Central memory CD8-positive, alpha-beta T cell (primary cell): ENCODE measurements around the gene CDK4.

Experiments
- ATAC-seq: fragments of 150-1000 bp; cut with Tn5 transposase; replicated peaks from 2 replicates; pipeline ENCODE4 v1.10.0; 2022; ENCODE audit warnings: mild to moderate bottlenecking, moderate FRiP score, moderate number of reproducible peaks; ENCODE audit not compliant: poor library complexity, severe bottlenecking; ENCODE audit errors: extremely low read depth
- DNase-seq, 2 donors: peaks; one replicate each; pipeline ENCODE4 v3.0.0; 2021; ENCODE audit warnings: low spot score in 2 of 2
- H3K27ac Mint-ChIP-seq: one replicate; pipeline ENCODE4 v1.8.0; 2022; ENCODE audit warnings: low read depth, mild to moderate bottlenecking, moderate library complexity, mixed read lengths
- H3K27me3 Mint-ChIP-seq: one replicate; pipeline ENCODE4 v1.8.0; 2022; ENCODE audit warnings: mixed read lengths
- H3K36me3 Mint-ChIP-seq: one replicate; pipeline ENCODE4 v1.8.0; 2022; ENCODE audit warnings: mild to moderate bottlenecking, moderate library complexity, mixed read lengths; ENCODE audit not compliant: insufficient read depth
- H3K4me1 Mint-ChIP-seq: one replicate; pipeline ENCODE4 v1.8.0; 2022; ENCODE audit warnings: mixed read lengths
- H3K4me3 Mint-ChIP-seq: one replicate; pipeline ENCODE4 v1.8.0; 2022; ENCODE audit warnings: mild to moderate bottlenecking, moderate library complexity, mixed read lengths
- H3K9me3 Mint-ChIP-seq: one replicate; pipeline ENCODE4 v1.8.0; 2022; ENCODE audit warnings: mixed read lengths

The CDK4 gene

DNA sequence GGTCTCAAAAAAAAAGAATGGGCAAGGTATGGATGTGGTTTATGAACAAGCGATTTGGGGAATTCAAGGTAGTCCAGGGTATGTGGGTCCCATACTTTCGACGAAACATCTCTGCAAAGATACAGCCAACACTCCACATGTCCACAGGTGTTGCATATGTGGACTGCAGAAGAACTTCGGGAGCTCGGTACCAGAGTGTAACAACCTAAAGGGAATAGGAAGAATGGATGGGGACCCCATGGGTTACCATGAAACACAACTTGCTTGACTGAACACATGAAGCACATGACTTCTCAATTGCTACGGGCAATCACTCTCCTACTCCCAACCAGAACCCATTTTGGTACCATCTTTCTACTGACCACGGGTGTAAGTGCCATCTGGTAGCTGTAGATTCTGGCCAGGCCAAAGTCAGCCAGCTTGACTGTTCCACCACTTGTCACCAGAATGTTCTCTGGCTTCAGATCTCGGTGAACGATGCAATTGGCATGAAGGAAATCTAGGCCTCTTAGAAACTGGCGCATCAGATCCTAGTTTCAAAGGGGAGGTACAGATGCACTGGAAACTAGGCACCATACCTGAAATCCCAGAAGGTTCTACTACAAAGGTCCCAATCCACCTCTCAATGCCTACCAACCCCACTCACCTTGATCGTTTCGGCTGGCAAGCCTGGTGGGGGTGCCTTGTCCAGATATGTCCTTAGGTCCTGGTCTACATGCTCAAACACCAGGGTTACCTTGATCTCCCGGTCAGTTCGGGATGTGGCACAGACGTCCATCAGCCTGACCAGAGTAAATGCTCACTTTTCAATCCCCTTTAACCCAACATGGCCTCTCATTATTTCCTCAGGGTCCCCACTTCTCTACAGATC is 1.3 kb downstream of the CDK4 start:
- Mint-ChIP-seq H3K36me3 (peaks cover 31% of the 10 kb centered on the region), H3K4me3 (peak overlapping the region; percentile 84), H3K9me3 (no peaks in the 10 kb centered on the region), H3K27ac (no peak overlapping the region), H3K27me3 (no peaks in the 10 kb centered on the region), H3K4me1 (peaks cover 45% of the 10 kb centered on the region)
- DNase-seq: no peak
- ATAC-seq: no peak

DNA sequence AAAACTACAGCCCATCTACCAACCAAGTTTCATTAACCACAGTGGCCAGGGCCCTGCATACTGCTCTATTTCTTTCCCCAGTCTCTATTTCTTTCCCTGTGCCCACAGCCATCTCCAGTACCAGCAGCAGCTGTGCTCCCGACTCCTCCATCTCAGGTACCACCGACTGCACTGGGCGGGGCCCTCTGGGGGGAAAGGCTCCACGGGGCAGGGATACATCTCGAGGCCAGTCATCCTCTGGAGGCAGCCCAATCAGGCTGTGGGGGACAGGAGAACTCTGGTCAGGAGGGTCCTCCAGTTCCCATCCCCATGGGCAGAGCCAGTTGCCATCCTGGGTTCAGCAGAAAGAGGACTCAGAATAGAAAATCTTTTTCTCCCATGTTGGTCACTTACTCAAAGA is 3.0 kb downstream of the CDK4 start:
- Mint-ChIP-seq H3K27me3 (no peaks in the 10 kb centered on the region), H3K27ac (no peak overlapping the region), H3K4me3 (no peak overlapping the region), H3K36me3 (peaks cover 41% of the 10 kb centered on the region), H3K4me1 (peaks cover 54% of the 10 kb centered on the region), H3K9me3 (no peaks in the 10 kb centered on the region)
- DNase-seq: no peak
- no peak for ATAC-seq

- H3K36me3 Mint-ChIP-seq: peaks cover 40% of the 10 kb centered on the region
- no peak for ATAC-seq
- no peaks in the 10 kb centered on the region for H3K27me3 Mint-ChIP-seq
- DNase-seq: no peak
- peak overlapping the region; percentile 86 for H3K4me3 Mint-ChIP-seq
- H3K27ac Mint-ChIP-seq: peak overlapping the region; percentile 91
- H3K4me1 Mint-ChIP-seq: peaks cover 45% of the 10 kb centered on the region
- H3K9me3 Mint-ChIP-seq: no peaks in the 10 kb centered on the region
Observed at GRCh38 chr12:57746025-57746424, 6.1 kb downstream of the CDK4 start.

GRCh38 chr12:57745485-57745881 is 6.6 kb downstream of the CDK4 start:
- H3K27me3 Mint-ChIP-seq: no peaks in the 10 kb centered on the region
- no peaks in the 10 kb centered on the region for H3K9me3 Mint-ChIP-seq
- H3K4me1 Mint-ChIP-seq: peaks cover 49% of the 10 kb centered on the region
- H3K27ac Mint-ChIP-seq: peak overlapping the region; percentile 91
- H3K4me3 Mint-ChIP-seq: peak overlapping the region; percentile 86
- H3K36me3 Mint-ChIP-seq: peaks cover 41% of the 10 kb centered on the region
- DNase-seq: no peak
- ATAC-seq: no peak

- Mint-ChIP-seq H3K4me3 (peak within 1 kb of the TSS; percentile 86), H3K9me3 (no peaks in the 10 kb centered on the region), H3K36me3 (peaks cover 41% of the 10 kb centered on the region), H3K27me3 (no peaks in the 10 kb centered on the region), H3K4me1 (peaks cover 51% of the 10 kb centered on the region), H3K27ac (peak within 1 kb of the TSS; percentile 91)
- peak; percentile 82 to 91 for DNase-seq
- ATAC-seq: peak; percentile 81
Observed at GRCh38 chr12:57744777-57745484, 7.2 kb downstream of the CDK4 start, which contains the start of gene TSPAN31. TSPAN31 (plus strand) TSS chr12:57745039; CDS start chr12:57745155, 116 bp downstream.

DNA sequence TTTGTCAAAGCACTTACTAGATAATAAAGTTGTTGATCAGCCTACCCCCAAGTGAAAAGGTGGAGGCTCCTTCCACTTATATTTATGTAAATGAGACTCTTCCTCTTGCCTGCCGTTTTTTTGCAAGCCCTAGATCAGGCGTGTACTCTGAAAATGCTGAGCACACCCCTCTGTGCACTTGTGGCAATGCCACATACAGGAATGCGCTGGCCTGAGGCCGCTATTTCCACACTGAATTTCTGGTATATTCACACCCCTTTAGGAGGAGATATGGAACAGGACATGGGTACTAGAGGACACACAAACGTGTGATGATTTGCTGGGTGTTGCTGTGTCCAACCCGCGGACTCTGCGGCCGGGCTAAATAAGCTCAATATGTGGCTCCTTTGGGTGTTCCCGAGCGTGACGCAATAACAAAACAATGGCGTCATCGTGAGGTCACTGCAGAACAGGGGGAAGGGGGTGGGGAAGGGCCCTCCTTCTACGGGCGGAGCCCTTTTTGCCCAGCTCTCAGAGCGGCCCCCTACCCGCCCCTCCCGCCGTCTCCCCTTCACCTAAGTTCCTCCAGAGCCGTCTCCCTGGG is 7.8 kb downstream of the CDK4 start:
- H3K9me3 Mint-ChIP-seq: no peaks in the 10 kb centered on the region
- ATAC-seq (peak; percentile 22), DNase-seq (peak; percentile 56 to 68)
- H3K27me3 Mint-ChIP-seq: no peaks in the 10 kb centered on the region
- H3K4me1 Mint-ChIP-seq: peaks cover 55% of the 10 kb centered on the region
- peak overlapping the region; percentile 86 for H3K4me3 Mint-ChIP-seq
- peak overlapping the region; percentile 91 for H3K27ac Mint-ChIP-seq
- peaks cover 44% of the 10 kb centered on the region for H3K36me3 Mint-ChIP-seq

DNA sequence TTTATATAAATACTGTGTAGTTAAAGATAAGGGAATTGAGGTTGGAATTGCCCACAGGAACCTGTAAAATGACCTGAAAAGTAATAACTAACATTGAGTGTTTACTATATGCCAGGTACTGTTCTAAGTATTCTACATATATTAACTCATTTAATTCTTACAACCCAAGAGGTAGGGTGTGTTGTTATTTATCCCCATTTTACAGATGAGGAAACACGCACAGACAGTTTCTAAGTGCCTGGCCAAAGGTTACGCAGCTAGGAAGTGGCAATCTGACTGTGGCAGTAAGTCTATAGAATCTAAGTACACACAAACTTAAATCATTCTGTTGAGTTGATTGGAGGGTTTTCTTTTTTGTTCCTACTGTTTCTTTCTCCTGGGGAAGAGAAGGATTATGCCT is 8.3 kb downstream of the CDK4 start:
- Mint-ChIP-seq H3K27ac (peak overlapping the region; percentile 91), H3K36me3 (peaks cover 46% of the 10 kb centered on the region), H3K4me1 (peaks cover 58% of the 10 kb centered on the region), H3K9me3 (no peaks in the 10 kb centered on the region), H3K4me3 (peak overlapping the region; percentile 86), H3K27me3 (no peaks in the 10 kb centered on the region)
- no peak for DNase-seq
- no peak for ATAC-seq

GRCh38 chr12:57741844-57742738 is 10.0 kb downstream of the CDK4 start:
- Mint-ChIP-seq H3K9me3 (no peaks in the 10 kb centered on the region), H3K27me3 (no peaks in the 10 kb centered on the region), H3K36me3 (peaks cover 35% of the 10 kb centered on the region), H3K4me1 (peaks cover 59% of the 10 kb centered on the region), H3K27ac (peak overlapping the region; percentile 88), H3K4me3 (peak overlapping the region; percentile 83)
- ATAC-seq (peak; percentile 52), DNase-seq (peak; percentile 54 to 64)

GRCh38 chr12:57741413-57741789 is 10.7 kb downstream of the CDK4 start:
- H3K9me3 Mint-ChIP-seq: no peaks in the 10 kb centered on the region
- no peaks in the 10 kb centered on the region for H3K27me3 Mint-ChIP-seq
- peak overlapping the region; percentile 83 for H3K4me3 Mint-ChIP-seq
- peaks cover 32% of the 10 kb centered on the region for H3K36me3 Mint-ChIP-seq
- DNase-seq (no peak), ATAC-seq (no peak)
- H3K4me1 Mint-ChIP-seq: peaks cover 63% of the 10 kb centered on the region
- peak overlapping the region; percentile 88 for H3K27ac Mint-ChIP-seq

DNA sequence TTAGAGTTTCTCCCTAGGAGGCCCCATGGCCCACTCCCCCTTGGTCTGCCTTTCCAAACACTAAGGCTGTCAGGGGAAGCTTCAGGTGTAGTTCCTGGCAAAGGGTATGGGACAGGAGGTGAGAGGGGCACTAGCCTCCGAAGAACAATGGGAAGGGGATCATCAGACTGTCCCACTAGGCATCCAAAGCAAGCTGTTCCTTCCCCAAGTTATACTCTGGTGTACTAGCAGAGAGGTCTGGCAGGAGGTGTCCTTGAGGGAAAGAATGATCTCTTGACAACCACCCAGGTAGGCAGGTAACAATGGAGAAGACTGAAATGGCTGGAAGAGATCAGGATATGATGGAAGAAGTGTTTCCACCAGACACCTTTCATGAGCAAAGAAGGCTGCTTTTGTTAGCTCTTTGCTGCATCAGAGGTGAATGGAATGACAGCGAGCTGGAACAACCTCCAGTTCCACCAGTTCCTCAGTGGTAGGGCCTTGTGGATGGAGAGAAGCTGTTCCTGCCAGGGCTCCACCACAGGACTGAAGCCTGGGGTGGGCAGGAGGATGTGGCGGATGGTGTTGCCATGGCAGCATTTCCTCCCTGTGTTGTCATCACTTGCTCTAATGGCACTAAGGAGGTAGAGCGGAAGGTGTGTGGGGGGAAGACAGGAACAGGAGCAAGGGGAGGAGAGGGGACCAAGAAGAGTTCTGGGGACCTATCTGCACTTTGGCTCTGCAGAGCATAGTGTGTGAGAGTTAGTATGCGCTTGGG is 11.3 kb downstream of the CDK4 start:
- Mint-ChIP-seq H3K27me3 (no peaks in the 10 kb centered on the region), H3K4me3 (peak overlapping the region; percentile 83), H3K9me3 (no peaks in the 10 kb centered on the region), H3K36me3 (peaks cover 33% of the 10 kb centered on the region), H3K27ac (peak overlapping the region; percentile 88), H3K4me1 (peaks cover 60% of the 10 kb centered on the region)
- ATAC-seq: peak; percentile 70
- DNase-seq: peak; percentile 60 to 81

DNA sequence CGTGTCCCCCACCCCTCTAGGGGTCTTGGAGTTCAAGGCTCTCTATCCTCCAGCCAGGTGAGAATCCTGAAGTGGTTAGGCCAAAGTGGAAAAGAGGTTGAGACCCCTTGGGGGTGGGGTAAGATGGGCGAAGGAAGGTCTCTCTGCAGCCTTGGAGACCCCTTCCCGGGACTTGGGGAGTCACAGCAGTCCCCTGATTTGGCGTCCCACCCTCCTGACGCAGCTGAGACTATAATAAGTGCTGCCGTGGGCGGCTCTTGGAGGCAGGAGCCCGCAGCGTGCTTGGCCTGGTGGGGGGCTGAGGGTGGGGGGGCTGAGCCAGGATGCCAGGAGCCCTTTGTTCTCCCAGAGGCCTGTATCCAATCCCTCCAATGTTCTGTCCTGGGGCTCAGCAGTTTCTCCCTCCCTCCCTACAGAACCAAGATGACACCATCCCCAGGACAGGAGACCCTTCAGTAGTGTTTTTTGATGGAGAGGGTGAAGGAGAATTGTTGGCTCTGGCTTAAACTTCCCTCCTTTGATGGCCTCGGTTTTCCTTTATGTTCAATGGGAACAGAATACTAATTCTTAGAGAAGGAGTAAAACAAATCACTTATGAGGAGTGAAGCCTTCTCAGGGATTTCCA is 12.1 kb downstream of the CDK4 start:
- peaks cover 59% of the 10 kb centered on the region for H3K4me1 Mint-ChIP-seq
- peak overlapping the region; percentile 94 for H3K27ac Mint-ChIP-seq
- no peaks in the 10 kb centered on the region for H3K27me3 Mint-ChIP-seq
- peaks cover 32% of the 10 kb centered on the region for H3K36me3 Mint-ChIP-seq
- DNase-seq: no peak
- H3K4me3 Mint-ChIP-seq: peak overlapping the region; percentile 83
- no peak for ATAC-seq
- H3K9me3 Mint-ChIP-seq: no peaks in the 10 kb centered on the region
